ENCODE data around the gene MED17.

MED17 gene

GRCh38 chr11:93823210-93823609 is 39.1 kb downstream of the MED17 start:
- TF ChIP-seq CTCF (IDR thresholded peaks at IDR 0.05; ENCODE audit: low read depth, low read length) = no peak
- DNase-seq (ENCODE audit: low read depth in 2 of 2) = no peak
- no peak overlapping the region for H3K4me3 ChIP-seq (replicated peaks in 1 of 2; ENCODE audit: low read depth in 2 of 2, low read length in 2 of 2)

- TF ChIP-seq CTCF (IDR thresholded peaks at IDR 0.05; ENCODE audit: low read depth, low read length) = no peak
- H3K4me3 ChIP-seq (replicated peaks in 1 of 2; ENCODE audit: low read depth in 2 of 2, low read length in 2 of 2) = no peak overlapping the region
- no peak for DNase-seq (ENCODE audit: low read depth in 2 of 2)
These were observed 43.3 kb downstream of the MED17 start for GRCh38 chr11:93827363-93827762.

GRCh38 chr11:93829598-93829997 is 45.5 kb downstream of the MED17 start:
- TF ChIP-seq CTCF (IDR thresholded peaks at IDR 0.05; ENCODE audit: low read depth, low read length) = no peak
- no peak for DNase-seq (ENCODE audit: low read depth in 2 of 2)
- H3K4me3 ChIP-seq (replicated peaks in 1 of 2; ENCODE audit: low read depth in 2 of 2, low read length in 2 of 2) = no peak overlapping the region

- no peak for TF ChIP-seq CTCF (IDR thresholded peaks at IDR 0.05; ENCODE audit: low read depth, low read length)
- no peak for DNase-seq (ENCODE audit: low read depth in 2 of 2)
- H3K4me3 ChIP-seq (replicated peaks in 1 of 2; ENCODE audit: low read depth in 2 of 2, low read length in 2 of 2) = no peak overlapping the region
These were observed 47.5 kb downstream of the MED17 start for GRCh38 chr11:93831343-93832127.

- no peak for DNase-seq (ENCODE audit: low read depth in 2 of 2)
- TF ChIP-seq CTCF (IDR thresholded peaks at IDR 0.05; ENCODE audit: low read depth, low read length) = no peak
- H3K4me3 ChIP-seq (replicated peaks in 1 of 2; ENCODE audit: low read depth in 2 of 2, low read length in 2 of 2) = no peak overlapping the region
These were observed 48.7 kb downstream of the MED17 start for GRCh38 chr11:93832780-93833179.

- no peak overlapping the region for H3K4me3 ChIP-seq (replicated peaks in 1 of 2; ENCODE audit: low read depth in 2 of 2, low read length in 2 of 2)
- no peak for DNase-seq (ENCODE audit: low read depth in 2 of 2)
- no peak for TF ChIP-seq CTCF (IDR thresholded peaks at IDR 0.05; ENCODE audit: low read depth, low read length)
These were observed 54.9 kb downstream of the MED17 start for GRCh38 chr11:93838967-93839366.

GRCh38 chr11:93840180-93840579 is 56.1 kb downstream of the MED17 start:
- DNase-seq (ENCODE audit: low read depth in 2 of 2) = no peak
- H3K4me3 ChIP-seq (replicated peaks in 1 of 2; ENCODE audit: low read depth in 2 of 2, low read length in 2 of 2) = no peak overlapping the region
- TF ChIP-seq CTCF (IDR thresholded peaks at IDR 0.05; ENCODE audit: low read depth, low read length) = no peak

Measured in cardiac fibroblast (primary cell).